NCI-H1105 (cell line): ENCODE measurements around the gene SP7.
A peak's percentile ranks its signal among the peaks of the same experiment; 100 is the strongest.
"Not testable (repeated sequence)": the region's sequence is repeated elsewhere in the genome, so short reads cannot be mapped to it uniquely, and the experiment has no call there.

ENCODE experiments used
- DNase-seq: peaks from one replicate; lab custom pipeline; 2025; lab: John Stamatoyannopoulos, UW

SP7 gene

GRCh38 chr12:53346491-53346890 lies 10.3 kb upstream of the SP7 start:
- no peak for DNase-seq

- DNase-seq: no peak
Measured at GRCh38 chr12:53345486-53346188, 9.5 kb upstream of the SP7 start.

DNA sequence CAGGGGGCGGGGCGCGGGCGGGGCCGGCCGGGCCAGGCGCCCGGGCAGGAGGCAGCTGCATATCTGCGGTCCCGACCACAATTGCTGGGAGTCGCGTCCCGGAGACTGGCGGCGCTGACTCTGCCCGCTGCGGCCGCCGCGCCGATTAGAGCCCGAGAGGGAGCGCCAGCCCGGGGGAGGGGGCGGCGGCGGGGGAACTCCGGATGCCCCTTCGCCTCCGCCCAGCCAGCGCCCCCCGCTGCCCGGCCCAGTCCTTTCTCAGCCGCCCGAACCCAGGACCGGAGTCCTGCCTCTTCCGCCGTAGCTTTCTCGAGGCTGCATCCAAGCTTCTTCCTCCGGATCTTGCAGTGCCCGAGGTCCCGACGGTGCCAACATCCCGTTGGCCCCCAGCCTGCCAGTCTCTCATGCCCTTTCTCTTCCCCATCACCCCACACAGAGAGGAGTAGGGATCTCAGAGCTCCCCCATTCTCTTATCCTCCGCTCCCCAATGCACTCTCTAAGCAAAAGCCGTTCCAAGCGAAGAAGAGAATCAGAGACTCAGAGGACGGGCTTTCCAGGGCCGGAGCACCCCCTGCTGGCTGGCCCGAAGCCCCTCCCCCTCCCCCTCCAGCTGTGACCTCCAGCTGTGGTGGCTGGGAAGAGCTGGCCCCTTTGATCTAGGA lies 8.8 kb upstream of the SP7 start:
- peak; percentile 26 for DNase-seq

DNA sequence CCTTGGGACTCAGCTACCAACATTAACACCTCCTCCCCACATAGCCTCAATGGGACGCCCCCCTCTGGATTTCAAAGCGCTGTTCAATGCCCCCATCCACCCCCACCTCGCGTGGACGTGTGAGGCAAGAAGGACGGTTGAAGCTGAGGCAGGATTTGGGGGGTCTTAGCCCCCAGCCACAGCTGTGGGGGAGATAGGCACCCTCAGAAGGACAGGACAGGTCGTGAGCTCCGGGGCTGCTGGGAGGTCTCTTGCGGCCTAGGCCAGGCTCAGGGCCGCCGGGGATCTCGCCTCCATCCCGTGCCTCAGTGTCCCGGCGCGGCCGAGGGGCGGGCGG lies 8.3 kb upstream of the SP7 start:
- DNase-seq: no peak

GRCh38 chr12:53343969-53344368 lies 7.8 kb upstream of the SP7 start:
- no peak for DNase-seq

DNA sequence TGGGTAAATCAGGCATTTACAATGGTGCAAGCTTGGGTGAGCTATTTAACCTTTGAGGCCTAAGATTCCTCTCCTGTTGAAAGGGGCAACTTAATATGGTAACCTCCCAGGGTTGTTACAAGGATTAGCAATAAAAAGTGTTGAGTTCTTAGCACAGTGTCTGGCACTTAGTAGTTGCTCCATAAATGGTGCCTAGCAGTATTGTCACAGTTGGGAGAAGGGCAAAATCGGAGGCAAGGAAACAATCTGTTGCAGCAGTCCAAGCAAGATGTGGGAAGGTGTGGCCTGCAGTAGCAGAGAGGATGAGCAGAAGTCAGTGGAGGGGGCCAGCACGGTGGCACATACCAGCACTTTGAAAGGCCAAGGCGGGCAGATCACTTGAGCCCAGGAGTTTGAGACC lies 7.3 kb upstream of the SP7 start:
- no peak for DNase-seq

- no peak for DNase-seq
Measured at GRCh38 chr12:53340398-53340797, 4.2 kb upstream of the SP7 start.

GRCh38 chr12:53338916-53339315 lies 2.8 kb upstream of the SP7 start:
- no peak for DNase-seq

DNA sequence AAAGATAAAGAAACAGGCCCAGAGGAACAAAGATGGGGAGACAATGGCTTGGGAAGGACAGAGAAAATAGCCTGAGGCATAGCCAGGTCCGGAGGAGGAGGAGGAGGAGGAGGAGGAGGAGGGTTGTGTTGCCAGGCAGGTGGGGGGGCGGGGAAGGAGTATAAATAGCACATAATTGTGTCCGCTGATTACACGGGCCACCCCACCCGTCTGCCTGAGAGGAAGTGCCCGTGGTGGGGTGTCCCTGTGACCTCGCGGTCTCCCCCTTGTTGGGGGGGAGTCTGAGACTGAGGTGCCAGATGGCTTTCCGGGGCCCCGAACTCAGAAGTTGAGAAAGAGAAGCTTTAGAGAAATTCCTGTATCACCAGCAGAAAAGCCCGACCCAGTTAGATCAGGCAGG lies 1.9 kb upstream of the SP7 start:
- DNase-seq: no peak

DNA sequence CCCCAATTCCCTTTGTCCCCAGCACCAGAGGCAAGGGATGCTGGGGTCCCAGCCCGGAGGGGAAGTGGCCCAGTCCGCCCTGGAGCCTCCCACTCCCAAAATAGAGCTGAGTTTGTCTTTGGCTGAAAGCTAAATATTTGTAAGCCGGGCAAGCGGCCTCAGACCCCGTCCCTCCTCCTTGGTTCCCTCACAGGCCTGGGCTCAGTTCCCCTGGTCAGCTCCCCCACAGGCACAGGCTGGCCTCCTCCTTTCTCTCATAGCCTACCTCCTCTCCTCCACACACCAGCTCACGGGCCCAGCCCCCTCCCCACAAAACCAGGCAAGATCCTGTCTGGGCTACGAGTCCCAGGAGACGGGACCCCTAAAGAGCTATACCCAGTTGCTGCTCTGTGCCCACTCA lies 1.3 kb downstream of the SP7 start:
- no peak for DNase-seq

GRCh38 chr12:53333845-53334244 lies 2.3 kb downstream of the SP7 start:
- DNase-seq: no peak

- DNase-seq: no peak
Measured at GRCh38 chr12:53333289-53333688, 2.9 kb downstream of the SP7 start.

GRCh38 chr12:53332744-53333143 lies 3.4 kb downstream of the SP7 start:
- no peak for DNase-seq

- not testable (repeated sequence) for DNase-seq
Measured at GRCh38 chr12:53332339-53332738, 3.8 kb downstream of the SP7 start.

DNA sequence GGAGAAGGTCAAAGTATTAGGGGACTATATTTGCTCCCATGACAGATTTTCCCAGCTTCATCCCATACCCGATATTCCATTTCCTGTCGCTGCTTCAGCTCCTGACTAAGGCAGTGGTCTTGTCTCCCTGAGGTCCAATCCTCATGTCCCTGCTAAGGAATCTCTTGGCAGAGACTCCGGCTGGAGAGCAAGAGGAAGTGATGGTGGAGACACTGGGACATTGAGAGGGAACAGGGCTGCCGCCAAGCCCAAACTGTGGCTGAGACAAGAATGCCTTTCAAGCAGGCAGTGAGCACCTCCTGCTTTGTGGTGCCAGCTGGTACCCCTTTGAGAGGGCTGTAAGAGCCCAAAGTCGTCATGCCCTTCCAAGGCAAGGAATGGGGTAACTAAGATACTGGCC lies 5.5 kb downstream of the SP7 start:
- no peak for DNase-seq

- DNase-seq: no peak
Measured at GRCh38 chr12:53328043-53328435, 8.1 kb downstream of the SP7 start.

DNA sequence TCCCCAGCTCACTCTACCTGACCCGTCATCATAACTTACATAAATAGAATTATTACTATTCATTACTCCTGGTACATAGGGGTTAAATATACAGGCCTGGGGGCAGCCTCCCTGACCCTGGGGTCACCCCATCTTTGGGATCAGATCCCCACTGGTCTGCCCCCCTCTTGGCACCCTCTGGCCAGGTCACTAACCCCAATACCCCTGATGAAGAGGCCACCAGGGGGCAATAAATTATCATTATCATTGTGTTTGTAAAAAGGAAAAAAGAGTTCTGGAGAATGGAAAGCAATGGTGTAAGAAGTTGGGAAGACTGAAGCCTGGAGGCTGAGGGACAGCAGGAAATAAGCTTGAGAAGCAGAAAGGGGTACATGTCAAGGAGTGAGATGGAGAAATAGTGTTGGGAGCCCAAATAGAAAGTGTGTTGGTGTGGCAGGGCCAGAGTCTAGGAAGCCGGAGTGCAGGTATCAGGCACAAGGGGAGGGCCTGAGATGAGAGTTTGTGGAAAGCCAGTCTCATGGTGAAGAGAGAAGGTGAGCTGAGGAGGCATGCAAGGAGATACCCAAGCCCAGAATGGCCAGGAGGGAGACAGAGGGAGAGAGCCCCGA lies 8.6 kb downstream of the SP7 start:
- no peak for DNase-seq

GRCh38 chr12:53326460-53327185 lies 9.5 kb downstream of the SP7 start:
- DNase-seq: no peak

DNA sequence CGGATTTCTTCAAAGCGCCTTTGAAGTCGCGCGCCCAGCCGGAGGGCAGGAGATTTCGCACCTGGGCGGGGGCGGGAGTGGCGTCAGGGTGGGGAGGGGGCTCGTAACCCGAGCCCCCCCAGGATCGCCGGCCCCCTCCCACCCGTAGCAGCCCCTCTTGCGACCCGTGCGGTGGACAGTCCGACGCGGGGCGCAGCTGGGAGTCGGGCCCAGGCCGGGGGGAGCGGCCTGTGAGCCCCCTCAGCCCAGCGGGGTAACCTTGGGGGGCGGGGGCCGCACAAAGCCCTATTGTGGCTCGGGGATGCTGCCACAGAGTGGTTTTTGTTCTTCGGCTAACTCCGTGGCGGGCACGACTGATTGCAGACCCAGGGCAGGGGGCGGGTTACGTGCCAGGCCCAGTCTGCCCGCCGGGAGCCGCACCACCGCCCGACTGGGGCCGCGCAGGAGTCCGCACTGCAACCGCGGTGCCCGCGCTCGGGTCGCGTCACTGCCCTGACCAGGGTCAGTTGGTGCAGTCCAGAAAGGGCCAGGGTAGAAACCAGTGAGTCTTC lies 10.6 kb downstream of the SP7 start:
- no peak for DNase-seq

GRCh38 chr12:53324779-53325510 lies 11.2 kb downstream of the SP7 start:
- DNase-seq: peak; percentile 50

DNA sequence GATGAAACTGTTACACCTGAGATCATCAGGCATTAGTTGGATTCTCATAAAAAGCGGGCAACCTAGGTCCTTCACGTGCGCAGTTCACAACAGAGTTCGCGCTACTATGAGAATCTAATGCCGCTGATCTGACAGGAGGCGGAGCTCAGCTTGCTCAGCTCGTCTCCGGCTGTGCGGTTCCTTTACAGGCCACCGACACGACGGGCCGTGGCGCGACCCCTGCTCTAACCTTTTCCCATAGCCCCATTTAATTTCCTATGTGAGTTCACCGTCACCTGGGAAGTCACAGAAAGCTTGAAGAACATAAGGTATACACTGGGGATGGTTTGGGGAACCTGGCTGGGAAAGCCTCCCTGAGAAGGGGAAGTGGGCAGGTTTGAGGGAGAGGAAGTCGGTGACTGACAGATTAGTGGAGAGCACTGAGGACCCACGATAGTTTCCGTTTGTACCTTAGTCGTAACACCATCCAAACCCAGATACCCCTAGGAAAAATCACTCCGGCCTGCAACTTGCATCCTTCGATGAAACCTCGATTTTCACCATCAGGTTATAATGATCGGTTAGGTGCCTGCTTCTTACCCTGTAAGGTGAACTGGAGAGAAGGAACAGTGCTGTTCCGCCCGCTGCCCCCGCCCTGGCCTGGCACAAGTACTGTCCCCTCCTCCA lies 11.9 kb downstream of the SP7 start:
- DNase-seq: no peak
